Measurements from ENCODE around the gene PDSS1. TPM values are rescaled to one million over a fixed set of nuclear protein-coding genes. Genes with fewer than 3 reads are reported as not detected.

PDSS1 gene
- total RNA-seq, 1 donor from 2014 or later, result 8.7 TPM

DNA sequence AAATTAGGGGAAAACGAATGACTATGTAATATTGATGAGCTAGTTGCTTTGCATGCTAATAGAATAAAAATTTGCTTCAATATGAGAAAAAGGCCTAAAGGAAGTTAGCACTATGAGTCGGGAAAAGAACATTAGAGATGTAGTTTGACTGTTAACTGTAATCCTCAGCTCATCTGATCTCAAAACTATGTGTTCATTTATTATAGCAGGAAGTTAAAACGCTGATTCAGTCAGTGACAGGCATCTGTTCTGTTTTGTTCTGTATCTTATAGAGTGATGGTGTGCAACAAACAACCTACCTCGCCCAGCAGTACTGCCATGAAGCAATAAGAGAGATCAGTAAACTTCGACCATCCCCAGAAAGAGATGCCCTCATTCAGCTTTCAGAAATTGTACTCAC, 48.6 kb downstream of the PDSS1 start:
- intact Hi-C loops (cut with micrococcal nuclease), result no loop called here
- no peaks in the 10 kb centered on the region for H3K9me3 Mint-ChIP-seq
- H3K4me3 Mint-ChIP-seq, result no peak overlapping the region
- ATAC-seq (ENCODE audit: low read depth) (no peak), DNase-seq (no peak)
- H3K27ac Mint-ChIP-seq, result peak overlapping the region; percentile 0
- H3K4me1 Mint-ChIP-seq, result peaks cover 29% of the 10 kb centered on the region
- POLR2A ChIA-PET, result interaction anchor here (0.5 kb wide), 1 partner anchor 87 kb away, joined by 4 read pairs; no protein-coding TSS in a partner anchor
- no peak for TF ChIP-seq CTCF (IDR thresholded peaks at IDR 0.05)
- H3K36me3 Mint-ChIP-seq (ENCODE audit: low read depth), result peaks cover 61% of the 10 kb centered on the region
- CTCF ChIA-PET, result interaction anchor here (1.5 kb wide), 1 partner anchor 19 kb away, joined by 4 read pairs; no protein-coding TSS in a partner anchor
- H3K27me3 Mint-ChIP-seq, result no peaks in the 10 kb centered on the region

DNA sequence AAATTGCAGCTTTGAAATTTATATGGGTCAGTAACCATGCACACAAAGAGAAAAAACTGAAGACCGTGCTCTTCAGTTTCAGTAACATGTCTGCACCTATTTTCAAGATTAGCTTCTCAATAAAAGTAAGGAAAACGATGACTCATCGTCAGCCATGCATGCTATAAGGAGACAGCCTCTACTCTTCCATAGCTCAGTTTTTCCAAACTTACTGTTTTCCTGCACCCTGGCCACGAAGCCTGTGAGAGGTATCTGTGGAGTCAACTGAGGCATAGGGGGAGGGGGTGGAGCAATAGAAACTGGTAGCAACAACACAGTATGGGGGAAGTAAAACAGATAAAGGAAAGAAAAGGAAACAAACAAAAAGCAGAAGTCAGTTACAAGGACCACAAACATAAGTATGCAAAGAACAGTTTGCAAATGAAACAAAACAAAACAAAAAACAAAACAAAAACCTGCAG, 58.0 kb downstream of the PDSS1 start:
- ChIA-PET CTCF (interaction anchor here (0.8 to 3.2 kb wide), 3 partner anchors 15 to 106 kb away, joined by 3 to 16 read pairs (median 4); partner anchors contain the start of gene ABI1), POLR2A (interaction anchor here (1.1 to 1.9 kb wide), 3 partner anchors 15 to 105 kb away, joined by 4 to 5 read pairs (median 4); partner anchors contain the start of gene ABI1)
- H3K4me1 Mint-ChIP-seq, result peaks cover 25% of the 10 kb centered on the region
- TF ChIP-seq CTCF (IDR thresholded peaks at IDR 0.05), result no peak
- ATAC-seq (ENCODE audit: low read depth) (peak; percentile 75), DNase-seq (no peak)
- peak overlapping the region; percentile 68 for H3K27ac Mint-ChIP-seq
- no peaks in the 10 kb centered on the region for H3K9me3 Mint-ChIP-seq
- H3K4me3 Mint-ChIP-seq, result peak overlapping the region; percentile 59
- H3K27me3 Mint-ChIP-seq, result no peaks in the 10 kb centered on the region
- intact Hi-C loops (cut with micrococcal nuclease), result loop anchor here (5.0 kb wide), 1 partner anchor 37 kb away; no protein-coding TSS in a partner anchor
- H3K36me3 Mint-ChIP-seq (ENCODE audit: low read depth), result peaks cover 55% of the 10 kb centered on the region

- TF ChIP-seq CTCF (IDR thresholded peaks at IDR 0.05), result no peak
- H3K4me1 Mint-ChIP-seq, result peaks cover 24% of the 10 kb centered on the region
- H3K9me3 Mint-ChIP-seq, result no peaks in the 10 kb centered on the region
- ChIA-PET CTCF (interaction anchor here (1.3 kb wide), 1 partner anchor 33 kb away, joined by 3 read pairs; no protein-coding TSS in a partner anchor), POLR2A (no interaction called here)
- no peak for DNase-seq
- H3K36me3 Mint-ChIP-seq (ENCODE audit: low read depth), result peaks cover 54% of the 10 kb centered on the region
- ATAC-seq (ENCODE audit: low read depth), result no peak
- no peaks in the 10 kb centered on the region for H3K27me3 Mint-ChIP-seq
- intact Hi-C loops (cut with micrococcal nuclease), result loop anchor here (5.0 kb wide), 1 partner anchor 33 kb away; no protein-coding TSS in a partner anchor
- H3K27ac Mint-ChIP-seq, result peak overlapping the region; percentile 22
- no peak overlapping the region for H3K4me3 Mint-ChIP-seq
Measured at GRCh38 chr10:26759008-26759407, 61.5 kb downstream of the PDSS1 start.

DNA sequence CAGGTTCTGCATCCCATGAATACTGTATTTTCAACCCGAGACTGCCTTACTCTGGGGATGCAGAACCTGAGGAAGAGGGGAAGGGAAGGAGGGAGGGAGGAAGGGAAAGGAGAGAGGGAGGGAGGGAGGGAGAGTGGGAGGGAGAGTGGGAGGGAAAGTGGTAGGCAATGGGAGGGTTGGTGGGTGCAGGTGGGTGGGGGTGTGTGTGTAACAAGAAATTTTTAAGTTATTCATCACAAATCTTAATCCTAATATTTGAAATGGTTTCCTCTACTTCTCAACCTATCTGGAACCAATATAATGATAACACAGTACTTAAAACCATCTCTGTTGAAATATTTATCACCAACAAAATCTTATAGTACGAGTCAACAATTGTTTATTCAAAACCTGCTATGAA, 68.0 kb downstream of the PDSS1 start:
- DNase-seq, result no peak
- Mint-ChIP-seq H3K36me3 (ENCODE audit: low read depth) (peaks cover 66% of the 10 kb centered on the region), H3K9me3 (no peaks in the 10 kb centered on the region), H3K27me3 (no peaks in the 10 kb centered on the region), H3K4me3 (no peak overlapping the region), H3K4me1 (peaks cover 3% of the 10 kb centered on the region), H3K27ac (no peak overlapping the region)
- intact Hi-C loops (cut with micrococcal nuclease), result no loop called here
- ChIA-PET POLR2A (interaction anchor here (1.0 kb wide), 1 partner anchor 16 kb away, joined by 4 read pairs; no protein-coding TSS in a partner anchor), CTCF (no interaction called here)
- no peak for TF ChIP-seq CTCF (IDR thresholded peaks at IDR 0.05)
- no peak for ATAC-seq (ENCODE audit: low read depth)

GRCh38 chr10:26770069-26770468, 72.6 kb downstream of the PDSS1 start:
- no peak for TF ChIP-seq CTCF (IDR thresholded peaks at IDR 0.05)
- no peak overlapping the region for H3K4me3 Mint-ChIP-seq
- POLR2A ChIA-PET, result interaction anchor here (1.1 kb wide), 1 partner anchor 11 kb away, joined by 3 read pairs; no protein-coding TSS in a partner anchor

More at GRCh38 chr10:26770069-26770468, 72.6 kb downstream of the PDSS1 start:
- intact Hi-C loops (cut with micrococcal nuclease), result no loop called here
- ATAC-seq (ENCODE audit: low read depth), result no peak
- Mint-ChIP-seq H3K27me3 (no peaks in the 10 kb centered on the region), H3K36me3 (ENCODE audit: low read depth) (peaks cover 54% of the 10 kb centered on the region), H3K27ac (no peak overlapping the region), H3K9me3 (no peaks in the 10 kb centered on the region), H3K4me1 (peaks cover 27% of the 10 kb centered on the region)
- DNase-seq, result no peak
- CTCF ChIA-PET, result no interaction called here

Measured in activated B cell treated with CpG ODN at 0.5 μM for 24 hours (primary cell).